Measurements from ENCODE around the gene VAV1.

The VAV1 gene

DNA sequence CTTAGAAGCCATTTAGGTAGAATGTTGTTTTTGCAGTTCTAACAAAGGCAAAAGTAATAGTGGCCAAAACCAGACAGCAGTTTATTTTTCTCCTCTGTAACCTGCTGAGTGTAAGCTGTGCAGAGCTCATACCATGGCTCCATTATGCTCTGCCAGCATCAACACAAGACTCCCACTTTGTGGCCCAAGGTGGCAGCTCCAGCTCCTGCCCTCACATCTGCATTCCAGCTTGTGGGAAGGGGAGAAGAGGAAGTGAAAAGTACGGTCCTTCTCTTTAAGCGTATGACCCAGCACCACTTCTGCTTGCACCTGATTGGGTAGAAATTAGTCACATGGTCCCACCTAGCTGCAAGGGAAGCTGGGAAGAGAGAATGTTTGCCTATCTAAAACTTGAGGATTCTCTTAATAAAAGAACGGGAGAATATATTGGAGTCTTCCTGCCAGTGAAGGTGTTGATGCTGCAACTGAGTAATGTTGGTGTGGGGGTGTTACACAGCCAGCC lies 134.1 kb downstream of the VAV1 start:
- DNase-seq: no peak

Data from activated CD4-positive, alpha-beta T cell treated with anti-CD3 and anti-CD28 coated beads, Interleukin-2, amount 50 U/mL, for 48 hours (primary cell).